MM.1S (cell line): ENCODE measurements around the gene ZCCHC3.

Source experiments
- DNase-seq: peaks from one replicate; pipeline ENCODE4 v3.0.0-alpha.2; 2015
- H2AFZ ChIP-seq: fragments of 300-600 bp; sonication (generic); 2 replicates; pipeline ENCODE4 v1.6.0; 2016; ENCODE audit warnings: antibody characterized with exemption, low read length
- H3F3A ChIP-seq: fragments of 300-600 bp; sonication (generic); 2 replicates; pipeline ENCODE4 v1.6.1; 2016; ENCODE audit warnings: mild to moderate bottlenecking, antibody characterized with exemption, low read length, moderate library complexity, mixed read lengths; ENCODE audit not compliant: insufficient read depth
- H3K27ac ChIP-seq: fragments of 300-600 bp; sonication (generic); 2 replicates; pipeline ENCODE4 v1.5.1; 2016; ENCODE audit warnings: mild to moderate bottlenecking, low read length
- H3K27me3 ChIP-seq: fragments of 300-600 bp; sonication (generic); replicated peaks from 2 replicates; pipeline ENCODE4 v1.6.0; 2016; ENCODE audit warnings: low read length; ENCODE audit not compliant: insufficient read depth
- H3K36me3 ChIP-seq: fragments of 300-600 bp; sonication (generic); replicated peaks from 2 replicates; pipeline ENCODE4 v1.6.1; 2016; ENCODE audit warnings: mild to moderate bottlenecking, low read length, mixed read lengths; ENCODE audit not compliant: insufficient read depth
- H3K4me1 ChIP-seq: fragments of 300-600 bp; sonication (generic); 2 replicates; pipeline ENCODE4 v1.6.1; 2016; ENCODE audit warnings: low read length, mixed read lengths
- H3K4me2 ChIP-seq: fragments of 300-600 bp; sonication (generic); 2 replicates; pipeline ENCODE4 v1.6.0; 2016; ENCODE audit warnings: low read depth, low read length
- H3K4me3 ChIP-seq: fragments of 300-600 bp; sonication (generic); 2 replicates; pipeline ENCODE4 v1.5.1; 2016; ENCODE audit warnings: low read length, mixed read lengths
- H3K79me2 ChIP-seq: fragments of 300-600 bp; sonication (generic); 2 replicates; pipeline ENCODE4 v1.6.1; 2016; ENCODE audit warnings: mixed run types, low read length, mixed read lengths
- H3K9ac ChIP-seq: fragments of 300-600 bp; sonication (generic); 2 replicates; pipeline ENCODE4 v1.6.1; 2016; ENCODE audit warnings: low read length, mixed read lengths
- H3K9me2 ChIP-seq: fragments of 300-600 bp; sonication (generic); replicated peaks from 2 replicates; pipeline ENCODE4 v1.6.1; 2016; ENCODE audit warnings: mild to moderate bottlenecking, low read length, mixed read lengths; ENCODE audit not compliant: insufficient read depth
- H3K9me3 ChIP-seq: fragments of 300-600 bp; sonication (generic); replicated peaks from 2 replicates; pipeline ENCODE4 v1.6.1; 2016; ENCODE audit warnings: mild to moderate bottlenecking, low read length, mixed read lengths; ENCODE audit not compliant: insufficient read depth
- H4K20me1 ChIP-seq: fragments of 300-600 bp; sonication (generic); 2 replicates; pipeline ENCODE4 v1.6.1; 2016; ENCODE audit warnings: mild to moderate bottlenecking, low read length, moderate library complexity, mixed read lengths; ENCODE audit not compliant: insufficient read depth
- CTCF ChIP-seq: fragments of 300-600 bp; sonication (generic); IDR thresholded peaks from 2 replicates; pipeline ENCODE4 v1.5.1; 2016; ENCODE audit warnings: antibody characterized with exemption, low read length, mixed read lengths
- EZH2 ChIP-seq: fragments of 300-600 bp; sonication (generic); optimal IDR thresholded peaks from 2 replicates; pipeline ENCODE3; 2017; ENCODE audit warnings: low read depth, mild to moderate bottlenecking, antibody characterized with exemption, low read length, mixed read lengths
- EZH2phosphoT487 ChIP-seq: fragments of 300-600 bp; sonication (generic); IDR thresholded peaks from 2 replicates; pipeline ENCODE4 v1.6.1; 2018; ENCODE audit warnings: antibody characterized with exemption, low read length

ZCCHC3 gene

DNA sequence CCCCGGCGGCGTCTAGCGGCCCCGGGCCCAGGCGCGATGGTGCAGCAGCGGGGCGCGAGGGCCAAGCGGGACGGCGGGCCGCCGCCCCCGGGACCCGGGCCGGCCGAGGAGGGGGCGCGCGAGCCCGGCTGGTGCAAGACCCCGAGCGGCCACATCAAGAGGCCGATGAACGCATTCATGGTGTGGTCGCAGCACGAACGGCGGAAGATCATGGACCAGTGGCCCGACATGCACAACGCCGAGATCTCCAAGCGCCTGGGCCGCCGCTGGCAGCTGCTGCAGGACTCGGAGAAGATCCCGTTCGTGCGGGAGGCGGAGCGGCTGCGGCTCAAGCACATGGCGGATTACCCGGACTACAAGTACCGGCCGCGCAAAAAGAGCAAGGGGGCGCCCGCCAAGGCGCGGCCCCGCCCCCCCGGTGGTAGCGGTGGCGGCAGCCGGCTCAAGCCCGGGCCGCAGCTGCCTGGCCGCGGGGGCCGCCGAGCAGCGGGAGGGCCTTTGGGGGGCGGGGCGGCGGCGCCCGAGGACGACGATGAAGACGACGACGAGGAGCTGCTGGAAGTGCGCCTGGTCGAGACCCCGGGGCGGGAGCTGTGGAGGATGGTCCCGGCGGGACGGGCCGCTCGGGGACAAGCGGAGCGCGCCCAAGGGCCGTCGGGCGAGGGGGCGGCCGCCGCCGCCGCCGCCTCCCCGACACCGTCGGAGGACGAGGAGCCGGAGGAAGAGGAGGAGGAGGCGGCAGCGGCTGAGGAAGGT lies 28.7 kb downstream of the ZCCHC3 start:
- Histone ChIP-seq H3K9ac (peak overlapping the region; percentile 57; the same call in 1 of the 2 replicates), H3K36me3 (no peaks in the 10 kb centered on the region), H3K4me1 (no peaks in the 10 kb centered on the region; the same call in 1 of the 2 replicates), H3K27ac (no peak overlapping the region; the same call in 1 of the 2 replicates), H3K4me2 (peak overlapping the region; percentile 82), H2AFZ (peak overlapping the region; percentile 70; the same call in 1 of the 2 replicates), H3K27me3 (no peaks in the 10 kb centered on the region), H3K79me2 (peaks cover 10% of the 10 kb centered on the region; the same call in 1 of the 2 replicates), H3K4me3 (peak overlapping the region; percentile 68), H3K9me2 (no peaks in the 10 kb centered on the region), H3K9me3 (no peaks in the 10 kb centered on the region), H4K20me1 (no peaks in the 10 kb centered on the region), H3F3A (peaks cover 17% of the 10 kb centered on the region)
- TF ChIP-seq CTCF: no peak
- TF ChIP-seq EZH2: no peak
- no peak for TF ChIP-seq EZH2phosphoT487
- peak; percentile 49 for DNase-seq

DNA sequence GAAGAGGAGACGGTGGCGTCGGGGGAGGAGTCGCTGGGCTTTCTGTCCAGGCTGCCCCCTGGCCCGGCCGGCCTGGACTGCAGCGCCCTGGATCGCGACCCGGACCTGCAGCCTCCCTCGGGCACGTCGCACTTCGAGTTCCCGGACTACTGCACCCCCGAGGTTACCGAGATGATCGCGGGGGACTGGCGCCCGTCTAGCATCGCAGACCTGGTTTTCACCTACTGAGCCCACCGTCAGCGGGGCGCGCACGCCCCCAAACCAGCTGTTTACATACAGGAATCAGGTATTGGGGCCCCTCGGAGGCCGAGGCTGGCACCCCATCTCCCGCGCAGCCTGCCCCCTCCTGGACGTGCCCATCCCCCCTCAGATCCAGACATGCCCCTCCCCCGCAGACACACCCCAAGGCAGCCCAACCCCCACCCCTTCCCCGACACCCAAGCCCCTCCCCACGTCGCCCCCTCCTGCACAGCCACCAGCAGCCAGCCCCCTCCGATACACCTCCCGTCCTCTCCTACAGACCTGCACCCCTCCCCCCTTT lies 29.3 kb downstream of the ZCCHC3 start:
- DNase-seq: peak; percentile 27
- no peaks in the 10 kb centered on the region for H3K36me3 ChIP-seq
- H3F3A ChIP-seq: peaks cover 17% of the 10 kb centered on the region
- peak overlapping the region; percentile 82 for H3K4me2 ChIP-seq
- H3K4me1 ChIP-seq: no peaks in the 10 kb centered on the region; the same call in 1 of the 2 replicates
- H3K9ac ChIP-seq: peak overlapping the region; percentile 21; the same call in 1 of the 2 replicates
- H3K9me2 ChIP-seq: no peaks in the 10 kb centered on the region
- no peaks in the 10 kb centered on the region for H4K20me1 ChIP-seq
- peaks cover 10% of the 10 kb centered on the region; the same call in 1 of the 2 replicates for H3K79me2 ChIP-seq
- TF ChIP-seq EZH2phosphoT487 (no peak), EZH2 (no peak), CTCF (no peak)
- H3K27ac ChIP-seq: no peak overlapping the region
- no peaks in the 10 kb centered on the region for H3K9me3 ChIP-seq
- H3K27me3 ChIP-seq: no peaks in the 10 kb centered on the region
- no peak overlapping the region; the same call in 1 of the 2 replicates for H2AFZ ChIP-seq
- H3K4me3 ChIP-seq: peak overlapping the region; percentile 68

DNA sequence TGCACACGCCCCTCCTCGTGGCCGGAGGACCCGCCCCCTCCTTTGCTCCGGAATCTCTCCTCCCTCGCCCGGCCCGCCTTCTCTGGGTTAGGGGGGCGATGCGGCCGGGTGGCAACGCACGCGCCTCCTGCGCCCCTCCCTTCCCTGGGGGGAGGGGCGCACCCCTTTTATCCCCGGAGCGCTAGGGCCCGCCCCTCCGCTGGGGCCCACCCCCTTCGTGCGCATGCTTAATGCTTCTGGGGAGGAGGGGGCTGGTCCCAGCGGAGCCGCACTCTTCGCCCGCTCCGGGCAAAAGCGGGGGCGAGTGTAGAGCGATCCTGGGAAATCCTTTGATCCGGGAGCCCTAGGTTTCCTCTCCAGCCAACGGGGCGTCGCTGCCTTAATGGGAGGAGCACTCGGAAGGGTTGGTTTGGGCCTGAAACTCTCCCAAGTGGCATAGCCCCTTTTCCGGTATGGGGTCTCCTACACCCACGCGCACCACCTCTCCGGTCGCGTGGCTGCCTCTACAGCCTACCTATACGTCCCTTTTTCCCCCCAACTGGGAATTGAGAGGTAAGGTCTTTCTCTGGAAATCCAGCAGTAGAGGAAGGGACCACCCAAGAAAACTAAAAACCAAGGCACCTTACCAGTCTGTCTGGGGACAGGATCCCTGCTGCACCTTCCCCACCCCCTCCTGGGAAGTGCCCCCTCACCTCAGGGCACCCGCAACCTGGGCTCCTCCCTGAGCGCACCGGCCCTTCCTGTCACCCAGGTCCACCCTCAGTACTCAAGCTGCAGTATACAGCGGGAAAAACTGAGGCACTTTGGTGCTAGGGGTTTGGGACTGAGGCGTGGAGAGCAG lies 30.0 kb downstream of the ZCCHC3 start:
- Histone ChIP-seq H3K27ac (no peak overlapping the region), H3K79me2 (peaks cover 10% of the 10 kb centered on the region; the same call in 1 of the 2 replicates), H3K9me2 (no peaks in the 10 kb centered on the region), H3K27me3 (no peaks in the 10 kb centered on the region), H3K4me3 (peak overlapping the region; percentile 68; the same call in 1 of the 2 replicates), H3K9me3 (no peaks in the 10 kb centered on the region), H3K4me2 (peak overlapping the region; percentile 82), H3F3A (peaks cover 17% of the 10 kb centered on the region), H3K9ac (no peak overlapping the region), H2AFZ (no peak overlapping the region), H4K20me1 (no peaks in the 10 kb centered on the region), H3K36me3 (no peaks in the 10 kb centered on the region), H3K4me1 (no peaks in the 10 kb centered on the region; the same call in 1 of the 2 replicates)
- TF ChIP-seq EZH2 (no peak), EZH2phosphoT487 (no peak)
- no peak for DNase-seq
